Tibial artery (tissue), 4 donors: Measurements from ENCODE around the gene KIDINS220.

Source experiments
- DNase-seq, 2 donors: peaks; one replicate each; pipeline ENCODE4 v3.0.0-alpha.2; 2019
- H3K27ac ChIP-seq, 2 donors: fragments of 200-600 bp; sonication (generic) in 1 of 2; 1 replicate in 1 of 2; 2 replicates in 1 of 2; pipeline ENCODE4 v1.5.1; 2018 to 2019; ENCODE audit warnings: mild to moderate bottlenecking in 1 of 2
- H3K27me3 ChIP-seq, 2 donors: fragments of 200-600 bp; sonication (generic) in 1 of 2; one replicate each; pipeline versions ENCODE4 v1.5.1 to v1.6.0; 2016 to 2019
- H3K36me3 ChIP-seq, 3 donors: fragments of 200-600 bp; sonication (generic) in 2 of 3; one replicate each; pipeline ENCODE4 v1.5.1; 2016 to 2019; ENCODE audit warnings: mild to moderate bottlenecking in 2 of 3
- H3K4me1 ChIP-seq, 4 donors: fragments of 200-600 bp; sonication (generic) in 2 of 4; 1 replicate in 3 of 4; 2 replicates in 1 of 4; pipeline ENCODE4 v1.5.1; 2016 to 2019
- H3K4me3 ChIP-seq, 2 donors: fragments of 200-600 bp; sonication (generic) in 1 of 2; 1 replicate in 1 of 2; 2 replicates in 1 of 2; pipeline ENCODE4 v1.5.1; 2018 to 2019; ENCODE audit warnings: mild to moderate bottlenecking in 2 of 2
- H3K9me3 ChIP-seq, 3 donors: fragments of 200-600 bp; sonication (generic) in 1 of 3; one replicate each; pipeline ENCODE4 v1.5.1; 2016 to 2019
- CTCF ChIP-seq, 2 experiments: fragments of 200-600 bp in 1 of 2; fragments of 450-650 bp in 1 of 2; IDR thresholded peaks; one replicate each; pipeline ENCODE4 v1.5.1; 2017 to 2019; ENCODE audit warnings: antibody characterized with exemption in 2 of 2, mild to moderate bottlenecking in 1 of 2, moderate library complexity in 1 of 2
- intact Hi-C: fragments of 100-400 bp; cut with DNase I; formaldehyde crosslinking; loops from one replicate; pipeline ENCODE4 v1.15.0; 2023; ENCODE audit warnings: low total_unique reads

The KIDINS220 gene

GRCh38 chr2:8836971-8837794 is at the start of gene KIDINS220:
TSS of gene KIDINS220 (minus strand) at chr2:8837613. CDS start at chr2:8827093, 10,520 bp downstream.
- H3K36me3 ChIP-seq, result no peaks in the 10 kb centered on the region
- intact Hi-C loops, result loop anchor here (2.0 to 5.0 kb wide), 2 partner anchors 14 to 165 kb away; partner anchors contain the start of gene MBOAT2
- no peaks in the 10 kb centered on the region for H3K9me3 ChIP-seq
- DNase-seq, result peak; percentile 85 to 93
- no peaks in the 10 kb centered on the region for H3K27me3 ChIP-seq
- H3K4me3 ChIP-seq, result peak within 1 kb of the TSS; percentile 87 to 92
- peak within 1 kb of the TSS; percentile 87 to 89 for H3K27ac ChIP-seq
- H3K4me1 ChIP-seq, result peaks cover 0 to 47% (median 21%) of the 10 kb centered on the region in 4 donors
- no peak for TF ChIP-seq CTCF (IDR thresholded peaks at IDR 0.05)

- Histone ChIP-seq H3K36me3 (no peaks in the 10 kb centered on the region), H3K9me3 (no peaks in the 10 kb centered on the region), H3K27ac (no peak overlapping the region), H3K4me1 (no peaks in the 10 kb centered on the region), H3K27me3 (no peaks in the 10 kb centered on the region), H3K4me3 (no peak overlapping the region)
- no peak for DNase-seq
- intact Hi-C loops, result no loop called here
- no peak for TF ChIP-seq CTCF (IDR thresholded peaks at IDR 0.05)
Measured at GRCh38 chr2:8886876-8887275, 49.5 kb upstream of the KIDINS220 start.

- intact Hi-C loops, result no loop called here
- Histone ChIP-seq H3K27me3 (no peaks in the 10 kb centered on the region), H3K27ac (no peak overlapping the region), H3K9me3 (no peaks in the 10 kb centered on the region), H3K4me1 (no peaks in the 10 kb centered on the region), H3K36me3 (peaks cover 0 to 3% (median 0%) of the 10 kb centered on the region in 3 donors), H3K4me3 (no peak overlapping the region)
- no peak for TF ChIP-seq CTCF (IDR thresholded peaks at IDR 0.05)
- DNase-seq, result no peak
Measured at GRCh38 chr2:8886202-8886518, 48.7 kb upstream of the KIDINS220 start.

- no peaks in the 10 kb centered on the region for H3K4me1 ChIP-seq
- no peak overlapping the region for H3K27ac ChIP-seq
- no peaks in the 10 kb centered on the region for H3K9me3 ChIP-seq
- no peak for DNase-seq
- H3K27me3 ChIP-seq, result no peaks in the 10 kb centered on the region
- peaks cover 0 to 8% (median 0%) of the 10 kb centered on the region in 3 donors for H3K36me3 ChIP-seq
- intact Hi-C loops, result no loop called here
- no peak overlapping the region for H3K4me3 ChIP-seq
- no peak for TF ChIP-seq CTCF (IDR thresholded peaks at IDR 0.05)
Measured at GRCh38 chr2:8885449-8886201, 48.2 kb upstream of the KIDINS220 start.

- H3K9me3 ChIP-seq, result no peaks in the 10 kb centered on the region
- no peaks in the 10 kb centered on the region for H3K27me3 ChIP-seq
- intact Hi-C loops, result no loop called here
- TF ChIP-seq CTCF (IDR thresholded peaks at IDR 0.05), result no peak
- no peak for DNase-seq
- no peak overlapping the region for H3K4me3 ChIP-seq
- H3K36me3 ChIP-seq, result peaks cover 0 to 17% (median 0%) of the 10 kb centered on the region in 3 donors
- H3K27ac ChIP-seq, result no peak overlapping the region
- no peaks in the 10 kb centered on the region for H3K4me1 ChIP-seq
Measured at GRCh38 chr2:8884812-8885211, 47.4 kb upstream of the KIDINS220 start.
